ENCODE measurements around the gene TSPAN9.

The TSPAN9 gene

DNA sequence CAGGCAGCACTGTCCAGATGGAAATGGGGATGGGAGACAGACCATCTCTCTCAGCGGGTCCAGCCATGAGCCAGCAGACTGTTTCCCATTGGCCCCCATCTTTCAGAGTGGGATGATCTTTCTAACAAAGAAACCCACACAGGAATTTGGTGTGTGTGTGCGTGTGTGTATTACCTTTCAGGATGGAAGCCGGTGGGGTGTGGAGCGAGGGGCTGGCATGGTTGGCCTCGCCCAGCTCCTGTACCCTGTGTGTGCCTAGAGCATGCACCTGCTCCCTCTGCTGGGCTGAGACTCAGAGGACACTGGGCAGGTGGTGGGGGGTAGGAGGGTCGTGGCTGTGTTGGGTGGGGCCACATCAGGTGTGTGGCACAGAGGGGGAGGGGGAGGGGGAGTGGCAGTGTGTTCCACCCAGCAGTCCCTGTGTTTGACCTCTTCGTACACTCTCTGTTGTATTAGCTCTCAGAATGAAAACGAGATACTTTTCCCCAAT, 33.0 kb upstream of the TSPAN9 start:
- Histone ChIP-seq H3K36me3 (ENCODE audit: control insufficient read depth, low read length) (no peaks in the 10 kb centered on the region; the same call in 1 of the 2 replicates), H3K4me3 (ENCODE audit: low read length) (no peak overlapping the region), H3F3A (ENCODE audit: control insufficient read depth, insufficient read depth) (no peaks in the 10 kb centered on the region), H3K79me2 (ENCODE audit: control insufficient read depth, low read length) (no peaks in the 10 kb centered on the region), H3K4me1 (ENCODE audit: control insufficient read depth, low read length) (peaks cover 16% of the 10 kb centered on the region), H3K4me2 (ENCODE audit: low read length) (no peak overlapping the region), H4K20me1 (ENCODE audit: control insufficient read depth, insufficient read depth, low read depth, low read length) (no peaks in the 10 kb centered on the region), H3K27ac (ENCODE audit: low read depth, low read length) (no peak overlapping the region), H3K9me2 (replicated peaks; ENCODE audit: control insufficient read depth, low read length) (no peaks in the 10 kb centered on the region), H3K9me3 (ENCODE audit: control insufficient read depth, insufficient read depth, low read length) (no peaks in the 10 kb centered on the region), H3K27me3 (ENCODE audit: control insufficient read depth, low read length) (peaks cover 10% of the 10 kb centered on the region)
- TF ChIP-seq, protein P1, sequence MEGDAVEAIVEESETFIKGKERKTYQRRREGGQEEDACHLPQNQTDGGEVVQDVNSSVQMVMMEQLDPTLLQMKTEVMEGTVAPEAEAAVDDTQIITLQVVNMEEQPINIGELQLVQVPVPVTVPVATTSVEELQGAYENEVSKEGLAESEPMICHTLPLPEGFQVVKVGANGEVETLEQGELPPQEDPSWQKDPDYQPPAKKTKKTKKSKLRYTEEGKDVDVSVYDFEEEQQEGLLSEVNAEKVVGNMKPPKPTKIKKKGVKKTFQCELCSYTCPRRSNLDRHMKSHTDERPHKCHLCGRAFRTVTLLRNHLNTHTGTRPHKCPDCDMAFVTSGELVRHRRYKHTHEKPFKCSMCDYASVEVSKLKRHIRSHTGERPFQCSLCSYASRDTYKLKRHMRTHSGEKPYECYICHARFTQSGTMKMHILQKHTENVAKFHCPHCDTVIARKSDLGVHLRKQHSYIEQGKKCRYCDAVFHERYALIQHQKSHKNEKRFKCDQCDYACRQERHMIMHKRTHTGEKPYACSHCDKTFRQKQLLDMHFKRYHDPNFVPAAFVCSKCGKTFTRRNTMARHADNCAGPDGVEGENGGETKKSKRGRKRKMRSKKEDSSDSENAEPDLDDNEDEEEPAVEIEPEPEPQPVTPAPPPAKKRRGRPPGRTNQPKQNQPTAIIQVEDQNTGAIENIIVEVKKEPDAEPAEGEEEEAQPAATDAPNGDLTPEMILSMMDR (IDR thresholded peaks at IDR 0.05; ENCODE audit: low read depth, low read length, poor library complexity, severe bottlenecking), result no peak
- no peak for TF ChIP-seq EZH2phosphoT487 (IDR thresholded peaks at IDR 0.05; ENCODE audit: borderline replicate concordance, low read length)

DNA sequence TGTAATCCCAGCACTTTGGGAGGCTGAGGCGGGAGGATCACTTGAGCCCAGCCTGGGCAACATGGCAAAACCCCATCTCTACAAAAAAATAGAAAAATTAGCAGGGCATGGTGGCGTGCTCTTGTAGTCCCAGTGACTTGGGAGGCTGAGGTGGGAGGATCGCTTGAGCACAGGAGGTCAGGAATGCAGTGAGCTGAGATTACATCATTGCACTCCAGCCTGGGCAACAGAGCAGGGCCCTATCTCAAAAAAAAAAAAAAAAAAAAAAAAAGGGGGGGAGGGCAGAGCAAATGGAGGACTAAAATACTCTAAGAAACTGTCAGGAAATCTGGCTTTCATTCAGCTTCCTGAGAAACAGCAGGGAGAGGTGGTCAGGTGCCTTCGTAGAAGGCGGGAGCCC, 31.7 kb upstream of the TSPAN9 start:
- H3K27me3 ChIP-seq (ENCODE audit: control insufficient read depth, low read length), result peaks cover 21% of the 10 kb centered on the region
- 0 out of 2 replicates have a peak, but pooled peaks cover 3% of the 10 kb centered on the region for H3F3A ChIP-seq (ENCODE audit: control insufficient read depth, insufficient read depth)
- H3K4me2 ChIP-seq (ENCODE audit: low read length), result no peak overlapping the region
- no peaks in the 10 kb centered on the region; the same call in 1 of the 2 replicates for H3K36me3 ChIP-seq (ENCODE audit: control insufficient read depth, low read length)
- H3K4me1 ChIP-seq (ENCODE audit: control insufficient read depth, low read length), result peaks cover 26% of the 10 kb centered on the region
- 0 out of 2 replicates have a peak, but pooled peaks cover 2% of the 10 kb centered on the region for H4K20me1 ChIP-seq (ENCODE audit: control insufficient read depth, insufficient read depth, low read depth, low read length)
- no peaks in the 10 kb centered on the region for H3K9me3 ChIP-seq (ENCODE audit: control insufficient read depth, insufficient read depth, low read length)
- no peak overlapping the region for H3K4me3 ChIP-seq (ENCODE audit: low read length)
- H3K79me2 ChIP-seq (ENCODE audit: control insufficient read depth, low read length), result no peaks in the 10 kb centered on the region
- no peak overlapping the region for H3K27ac ChIP-seq (ENCODE audit: low read depth, low read length)
- no peaks in the 10 kb centered on the region for H3K9me2 ChIP-seq (replicated peaks; ENCODE audit: control insufficient read depth, low read length)
- TF ChIP-seq, protein P1 (IDR thresholded peaks at IDR 0.05; ENCODE audit: low read depth, low read length, poor library complexity, severe bottlenecking), result no peak
- TF ChIP-seq EZH2phosphoT487 (IDR thresholded peaks at IDR 0.05; ENCODE audit: borderline replicate concordance, low read length), result no peak

DNA sequence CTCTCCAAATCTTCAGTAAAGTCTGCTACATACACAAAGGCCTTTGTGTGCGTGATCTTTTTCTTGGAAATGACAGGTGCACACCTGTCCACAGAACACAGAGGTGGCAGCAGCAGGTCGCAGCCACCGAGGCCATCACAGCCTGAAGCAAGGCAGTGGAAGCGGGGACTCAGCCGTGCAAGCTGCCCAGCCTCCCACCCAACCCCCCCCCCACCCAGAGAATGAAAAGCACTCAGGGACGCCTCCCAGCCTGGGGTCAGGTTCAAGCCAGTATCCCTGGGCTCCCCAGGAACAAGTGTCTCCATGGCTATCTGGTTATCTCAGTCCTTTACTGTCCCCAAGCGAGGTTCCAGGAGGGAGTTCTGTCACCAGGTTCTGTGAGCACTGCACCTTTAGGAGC, 31.2 kb upstream of the TSPAN9 start:
- Histone ChIP-seq H3K79me2 (ENCODE audit: control insufficient read depth, low read length) (no peaks in the 10 kb centered on the region), H3K27ac (ENCODE audit: low read depth, low read length) (no peak overlapping the region), H3K4me3 (ENCODE audit: low read length) (no peak overlapping the region), H3F3A (ENCODE audit: control insufficient read depth, insufficient read depth) (0 out of 2 replicates have a peak, but pooled peaks cover 3% of the 10 kb centered on the region), H4K20me1 (ENCODE audit: control insufficient read depth, insufficient read depth, low read depth, low read length) (0 out of 2 replicates have a peak, but pooled peaks cover 2% of the 10 kb centered on the region), H3K9me3 (ENCODE audit: control insufficient read depth, insufficient read depth, low read length) (no peaks in the 10 kb centered on the region), H3K9me2 (replicated peaks; ENCODE audit: control insufficient read depth, low read length) (no peaks in the 10 kb centered on the region), H3K27me3 (ENCODE audit: control insufficient read depth, low read length) (peaks cover 21% of the 10 kb centered on the region), H3K4me1 (ENCODE audit: control insufficient read depth, low read length) (peaks cover 26% of the 10 kb centered on the region), H3K4me2 (ENCODE audit: low read length) (no peak overlapping the region), H3K36me3 (ENCODE audit: control insufficient read depth, low read length) (no peaks in the 10 kb centered on the region; the same call in 1 of the 2 replicates)
- TF ChIP-seq EZH2phosphoT487 (IDR thresholded peaks at IDR 0.05; ENCODE audit: borderline replicate concordance, low read length), result no peak
- TF ChIP-seq, protein P1 (IDR thresholded peaks at IDR 0.05; ENCODE audit: low read depth, low read length, poor library complexity, severe bottlenecking), result no peak

Measured in DOHH2 (cell line).